HUES6 (cell line): ENCODE data around the gene HMGN4.

ENCODE experiments used
- H3K27ac ChIP-seq: 2 replicates; pipeline ENCODE4 v1.7.0; 2013; ENCODE audit warnings: low read depth, mild to moderate bottlenecking, low read length, inconsistent platforms
- H3K27me3 ChIP-seq: 2 replicates; pipeline ENCODE4 v1.6.1; 2013; ENCODE audit warnings: low read length; ENCODE audit not compliant: control insufficient read depth, insufficient read depth
- H3K36me3 ChIP-seq: 2 replicates; pipeline ENCODE4 v1.6.1; 2013; ENCODE audit warnings: low read length; ENCODE audit not compliant: control insufficient read depth, insufficient read depth
- H3K4me1 ChIP-seq: 2 replicates; pipeline ENCODE4 v1.6.1; 2013; ENCODE audit warnings: low read length; ENCODE audit not compliant: control insufficient read depth, insufficient read depth
- H3K4me3 ChIP-seq: 2 replicates; pipeline ENCODE4 v1.5.1; 2013; ENCODE audit warnings: low read depth, low read length
- H3K9ac ChIP-seq: one replicate; pipeline ENCODE4 v1.6.1; 2013; ENCODE audit warnings: mild to moderate bottlenecking, low read length
- H3K9me3 ChIP-seq: 2 replicates; pipeline ENCODE4 v1.6.1; 2013; ENCODE audit warnings: low read depth, low read length; ENCODE audit not compliant: control insufficient read depth, insufficient read depth

HMGN4 gene

GRCh38 chr6:26537846-26538571 is at the start of gene HMGN4:
TSS of gene HMGN4 (plus strand) at chr6:26538366. CDS start at chr6:26545207, 6,841 bp downstream.
- Histone ChIP-seq H3K36me3 (peaks cover 6% of the 10 kb centered on the region; the same call in 1 of the 2 replicates), H3K9me3 (no peaks in the 10 kb centered on the region), H3K9ac (peak within 1 kb of the TSS; percentile 81), H3K27ac (peak within 1 kb of the TSS; percentile 43; the same call in 1 of the 2 replicates), H3K4me3 (peak within 1 kb of the TSS; percentile 80), H3K27me3 (no peaks in the 10 kb centered on the region), H3K4me1 (peaks cover 20% of the 10 kb centered on the region)

- Histone ChIP-seq H3K36me3 (no peaks in the 10 kb centered on the region), H3K27ac (no peak overlapping the region), H3K27me3 (no peaks in the 10 kb centered on the region), H3K9ac (no peak overlapping the region), H3K4me1 (no peaks in the 10 kb centered on the region), H3K9me3 (no peaks in the 10 kb centered on the region), H3K4me3 (no peak overlapping the region)
Observed at GRCh38 chr6:26489996-26490964, 47.9 kb upstream of the HMGN4 start.

GRCh38 chr6:26491604-26492003 is 46.6 kb upstream of the HMGN4 start:
- Histone ChIP-seq H3K4me1 (no peaks in the 10 kb centered on the region), H3K9me3 (no peaks in the 10 kb centered on the region), H3K9ac (no peak overlapping the region), H3K27me3 (no peaks in the 10 kb centered on the region), H3K36me3 (no peaks in the 10 kb centered on the region), H3K27ac (no peak overlapping the region), H3K4me3 (no peak overlapping the region)

- Histone ChIP-seq H3K4me3 (no peak overlapping the region), H3K9ac (no peak overlapping the region), H3K36me3 (no peaks in the 10 kb centered on the region), H3K4me1 (no peaks in the 10 kb centered on the region), H3K27me3 (0 out of 2 replicates have a peak, but pooled peaks cover 3% of the 10 kb centered on the region), H3K27ac (no peak overlapping the region), H3K9me3 (no peaks in the 10 kb centered on the region)
Observed at GRCh38 chr6:26493258-26493657, 44.9 kb upstream of the HMGN4 start.

GRCh38 chr6:26494117-26494516 is 44.0 kb upstream of the HMGN4 start:
- no peak overlapping the region for H3K9ac ChIP-seq
- H3K27me3 ChIP-seq: 0 out of 2 replicates have a peak, but pooled peaks cover 3% of the 10 kb centered on the region
- no peaks in the 10 kb centered on the region for H3K9me3 ChIP-seq
- H3K4me1 ChIP-seq: no peaks in the 10 kb centered on the region
- H3K4me3 ChIP-seq: no peak overlapping the region
- no peak overlapping the region for H3K27ac ChIP-seq
- H3K36me3 ChIP-seq: no peaks in the 10 kb centered on the region

- Histone ChIP-seq H3K36me3 (no peaks in the 10 kb centered on the region), H3K27ac (no peak overlapping the region), H3K9ac (no peak overlapping the region), H3K27me3 (peaks cover 5% of the 10 kb centered on the region; the same call in 1 of the 2 replicates), H3K9me3 (no peaks in the 10 kb centered on the region), H3K4me3 (no peak overlapping the region), H3K4me1 (no peaks in the 10 kb centered on the region)
Observed at GRCh38 chr6:26495281-26495680, 42.9 kb upstream of the HMGN4 start.

- peaks cover 28% of the 10 kb centered on the region for H3K27me3 ChIP-seq
- H3K27ac ChIP-seq: no peak overlapping the region
- no peaks in the 10 kb centered on the region for H3K9me3 ChIP-seq
- H3K4me3 ChIP-seq: no peak overlapping the region
- no peaks in the 10 kb centered on the region for H3K36me3 ChIP-seq
- no peak overlapping the region for H3K9ac ChIP-seq
- peaks cover 5% of the 10 kb centered on the region; the same call in 1 of the 2 replicates for H3K4me1 ChIP-seq
Observed at GRCh38 chr6:26497610-26498009, 40.6 kb upstream of the HMGN4 start.

GRCh38 chr6:26500102-26500501 is 38.1 kb upstream of the HMGN4 start, which contains the start of gene BTN1A1:
TSS of gene BTN1A1 (plus strand) at chr6:26500303. CDS start at chr6:26501287, 984 bp downstream.
- H3K4me1 ChIP-seq: peaks cover 5% of the 10 kb centered on the region; the same call in 1 of the 2 replicates
- no peak within 1 kb of the TSS for H3K9ac ChIP-seq
- H3K27me3 ChIP-seq: peaks cover 46% of the 10 kb centered on the region
- no peaks in the 10 kb centered on the region for H3K36me3 ChIP-seq
- H3K4me3 ChIP-seq: peak within 1 kb of the TSS; percentile 62; the same call in 1 of the 2 replicates
- H3K9me3 ChIP-seq: no peaks in the 10 kb centered on the region
- H3K27ac ChIP-seq: no peak within 1 kb of the TSS

- Histone ChIP-seq H3K9ac (no peak overlapping the region), H3K36me3 (no peaks in the 10 kb centered on the region), H3K4me3 (peak overlapping the region; percentile 62), H3K9me3 (no peaks in the 10 kb centered on the region), H3K27me3 (peaks cover 46% of the 10 kb centered on the region), H3K27ac (no peak overlapping the region), H3K4me1 (peaks cover 5% of the 10 kb centered on the region; the same call in 1 of the 2 replicates)
Observed at GRCh38 chr6:26501482-26501986, 36.6 kb upstream of the HMGN4 start.

GRCh38 chr6:26502165-26502564 is 36.0 kb upstream of the HMGN4 start:
- H3K9ac ChIP-seq: no peak overlapping the region

More at GRCh38 chr6:26502165-26502564, 36.0 kb upstream of the HMGN4 start:
- H3K9me3 ChIP-seq: no peaks in the 10 kb centered on the region
- H3K27ac ChIP-seq: no peak overlapping the region
- peaks cover 46% of the 10 kb centered on the region for H3K27me3 ChIP-seq
- peak overlapping the region; percentile 62 for H3K4me3 ChIP-seq
- H3K36me3 ChIP-seq: no peaks in the 10 kb centered on the region
- H3K4me1 ChIP-seq: peaks cover 5% of the 10 kb centered on the region; the same call in 1 of the 2 replicates
